Renal pelvis (tissue), 4 donors: Measurements from ENCODE around the gene AHCYL2. TPM values are rescaled to one million over a fixed set of nuclear protein-coding genes. Genes with fewer than 3 reads are reported as not detected.
"Not testable (repeated sequence)": the region's sequence is repeated elsewhere in the genome, so short reads cannot be mapped to it uniquely, and the experiment has no call there.

Source experiments
- DNase-seq: peaks from one replicate; pipeline ENCODE4 v3.0.0-alpha.2; 2013
- polyA plus RNA-seq, 3 donors: library from polyadenylated mRNA; unstranded; fragments of 120-200 nt; gene quantifications; one replicate each; pipeline ENCODE4 v1.2.1, GENCODE V29; 2013; ENCODE audit not compliant: insufficient read length in 3 of 3

Gene AHCYL2
- polyA plus RNA-seq, 3 donors = 24.9 to 31.5 (median 27.5) TPM

DNA sequence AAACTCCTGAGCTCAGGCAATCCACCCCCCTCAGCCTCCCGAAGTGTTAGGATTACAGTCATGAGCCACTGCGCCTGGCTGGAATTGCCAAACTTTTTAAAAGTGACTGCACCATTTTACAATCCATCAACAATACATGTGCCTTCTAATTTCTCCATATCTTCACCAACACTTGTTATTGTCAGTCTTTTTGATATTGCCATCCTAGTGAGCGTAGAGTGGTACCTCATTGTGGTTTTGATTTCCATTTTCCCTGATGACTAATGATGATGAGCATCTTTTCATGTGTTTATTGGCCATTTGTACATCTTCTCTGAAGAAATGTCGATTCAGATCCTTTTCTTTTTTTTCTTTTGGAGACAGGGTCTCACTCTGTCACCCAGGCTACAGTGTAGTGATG, 187.7 kb downstream of the AHCYL2 start:
- no peak for DNase-seq

DNA sequence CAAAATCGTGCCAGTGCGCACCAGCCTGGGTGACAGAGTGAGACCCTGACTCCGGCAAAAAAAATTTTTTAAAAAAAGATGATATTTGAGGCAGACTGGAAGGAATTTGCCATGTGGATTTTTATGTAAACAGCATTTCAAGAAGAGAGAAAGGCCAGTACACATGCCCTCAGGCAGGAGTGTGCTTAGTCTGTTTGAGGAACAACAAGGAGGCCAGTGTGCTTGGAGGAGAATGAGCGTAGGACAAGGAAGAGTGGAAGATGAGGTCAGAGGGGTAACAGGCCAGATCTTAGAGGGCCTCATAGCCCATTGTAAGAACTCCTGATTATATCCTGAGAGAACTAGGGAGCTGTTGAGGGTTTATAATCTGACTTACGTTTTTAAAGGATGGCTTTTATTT, 192.2 kb downstream of the AHCYL2 start:
- DNase-seq = no peak

DNA sequence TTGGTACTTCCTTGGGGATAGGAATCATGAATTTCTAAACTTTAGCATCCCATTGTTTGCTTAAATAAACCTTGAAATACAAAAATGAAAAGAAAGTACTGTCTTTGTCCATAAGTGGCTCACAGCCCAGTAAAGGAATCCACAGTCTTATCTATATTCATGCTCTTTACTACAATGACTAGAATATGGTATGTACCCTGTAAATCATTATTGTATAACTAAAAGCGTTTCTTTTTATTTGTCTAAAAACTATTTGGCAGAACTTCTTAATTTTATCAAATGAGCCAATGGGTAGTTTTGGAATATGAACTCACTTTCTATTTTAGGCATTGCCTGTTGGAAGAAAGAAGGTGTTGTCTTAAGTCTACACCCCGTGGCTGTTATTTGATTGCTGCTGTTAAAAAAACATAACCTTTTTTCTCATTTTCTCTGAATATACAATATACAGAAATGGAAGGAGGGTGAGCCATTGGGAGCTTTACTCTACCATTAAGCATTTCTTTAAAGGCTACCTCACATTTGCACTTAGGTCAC, 197.0 kb downstream of the AHCYL2 start:
- no peak for DNase-seq

DNA sequence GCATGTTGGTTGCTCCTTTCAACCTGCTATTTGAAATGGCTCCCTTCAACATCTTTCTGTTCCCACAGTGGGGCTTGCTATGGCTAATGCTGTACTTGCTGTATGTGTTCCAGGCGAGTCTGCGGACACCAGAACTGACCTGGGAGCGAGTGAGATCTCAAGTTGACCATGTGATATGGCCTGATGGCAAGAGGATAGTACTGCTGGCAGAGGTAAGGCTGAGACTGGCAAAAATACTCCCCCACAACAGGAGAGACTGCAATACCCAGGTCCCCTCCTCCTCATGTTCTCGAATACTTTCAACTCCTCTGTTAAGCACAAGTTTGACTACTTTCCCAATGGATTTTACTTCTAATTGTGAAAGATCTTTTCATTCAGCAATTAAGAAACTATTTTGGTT, 197.9 kb downstream of the AHCYL2 start:
- DNase-seq = no peak

DNA sequence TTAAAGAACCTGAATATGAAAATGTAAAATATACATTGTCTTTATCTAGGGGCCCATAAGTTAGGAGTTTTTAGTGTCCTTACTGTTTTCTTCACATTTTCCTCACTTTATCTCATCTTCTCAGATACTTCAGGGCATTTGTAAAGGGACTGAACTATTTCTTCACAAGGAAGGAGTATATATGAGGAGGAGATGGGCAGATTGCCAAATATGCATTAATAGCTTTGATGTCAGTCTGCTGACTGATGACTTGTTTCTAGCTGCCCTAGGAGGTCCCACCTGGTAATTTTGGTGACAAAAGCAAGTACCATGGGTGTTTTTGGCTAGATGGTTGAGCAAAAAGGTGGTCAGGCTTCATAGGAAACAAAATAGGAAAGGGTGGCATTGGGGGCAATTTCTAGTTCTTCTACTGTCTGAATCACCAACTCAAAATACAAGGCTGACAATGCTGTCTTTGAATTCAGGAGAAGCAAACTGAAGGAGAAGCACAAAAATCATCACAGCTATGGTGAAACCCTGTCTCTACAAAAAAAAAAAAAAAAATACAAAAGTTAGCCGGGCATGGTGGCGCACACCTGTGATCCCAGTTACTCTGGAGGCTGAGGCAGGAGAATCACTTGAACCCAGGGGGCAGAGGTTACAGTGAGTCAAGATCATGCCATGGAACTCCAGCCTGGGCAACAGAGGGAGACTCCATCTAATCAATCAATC, 199.0 kb downstream of the AHCYL2 start:
- no peak for DNase-seq

DNA sequence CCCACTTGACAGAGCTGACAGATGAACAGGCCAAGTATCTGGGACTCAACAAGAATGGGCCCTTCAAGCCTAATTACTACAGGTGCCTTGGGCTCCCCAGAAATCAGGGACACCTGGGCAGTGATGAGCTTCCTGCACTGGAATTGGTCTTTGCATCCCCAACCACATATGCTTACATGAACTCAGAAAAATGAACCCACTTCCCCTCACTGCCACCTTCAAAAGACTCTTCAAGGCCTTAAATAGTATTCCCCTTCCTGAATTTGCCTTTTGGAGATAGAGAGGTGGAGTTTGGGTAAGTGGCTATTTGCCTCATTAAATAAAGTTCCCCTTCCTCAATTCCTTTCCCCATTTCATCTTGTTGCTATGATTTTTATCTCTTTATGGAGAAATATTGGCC, 201.7 kb downstream of the AHCYL2 start:
- DNase-seq = no peak

DNA sequence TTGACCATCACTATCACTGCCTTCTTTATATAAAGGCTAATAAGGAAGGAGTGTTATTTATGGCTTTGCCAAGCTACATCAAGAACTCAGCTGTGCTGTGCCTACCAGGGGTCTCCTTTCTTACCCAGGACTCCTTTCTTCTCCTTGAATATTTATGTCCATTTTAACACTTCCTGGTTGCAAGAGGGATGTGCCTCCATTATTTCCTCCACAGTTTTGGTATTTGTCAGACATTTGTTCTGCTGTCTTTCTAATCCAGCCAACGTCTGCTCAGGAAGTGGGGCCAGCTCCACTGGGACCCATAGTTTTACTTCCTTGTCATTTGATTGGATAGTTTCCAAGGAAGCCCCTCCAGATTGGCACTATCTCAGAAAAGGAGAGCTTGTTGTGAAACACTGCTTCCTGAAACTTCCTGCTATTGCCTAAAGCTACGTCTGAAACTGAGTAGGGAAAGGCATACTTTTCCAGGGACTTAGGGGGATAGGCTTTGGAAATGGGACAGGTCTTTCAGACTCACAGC, 202.8 kb downstream of the AHCYL2 start:
- DNase-seq = no peak

DNA sequence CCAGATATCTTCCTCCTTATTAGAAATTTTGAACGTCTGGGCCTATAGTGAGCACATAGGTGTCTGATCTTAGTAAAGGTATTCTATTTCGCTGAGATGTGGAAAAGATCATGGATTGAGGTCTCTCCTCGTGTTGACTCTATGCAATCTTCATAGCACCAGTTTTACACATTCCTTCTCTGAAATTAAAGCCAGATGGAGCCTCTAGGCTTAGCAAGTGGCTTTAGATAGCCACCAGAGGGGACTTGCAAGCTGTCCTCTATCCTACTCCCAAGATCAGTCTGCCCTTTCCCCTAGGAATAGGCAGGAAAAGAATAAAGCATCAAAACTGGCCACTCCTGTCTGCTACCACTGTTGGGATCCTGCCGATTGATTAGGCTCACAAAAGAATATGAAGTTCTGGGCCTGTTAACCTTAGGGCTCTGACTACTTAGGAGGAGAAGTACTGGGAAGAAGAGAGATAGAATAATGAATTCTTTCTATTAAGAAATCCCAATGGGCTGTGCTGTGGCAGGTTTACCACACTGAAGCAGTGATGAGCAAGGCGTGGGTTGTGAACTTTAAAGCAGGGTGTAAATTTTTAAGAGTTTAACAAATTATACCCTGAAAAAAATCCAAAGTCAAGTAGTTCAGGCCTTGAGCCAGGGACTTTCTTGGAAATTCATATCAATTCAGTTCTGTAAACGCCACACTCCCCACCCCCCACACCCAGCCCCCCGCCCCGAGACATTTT, 207.2 kb downstream of the AHCYL2 start:
- DNase-seq = no peak

DNA sequence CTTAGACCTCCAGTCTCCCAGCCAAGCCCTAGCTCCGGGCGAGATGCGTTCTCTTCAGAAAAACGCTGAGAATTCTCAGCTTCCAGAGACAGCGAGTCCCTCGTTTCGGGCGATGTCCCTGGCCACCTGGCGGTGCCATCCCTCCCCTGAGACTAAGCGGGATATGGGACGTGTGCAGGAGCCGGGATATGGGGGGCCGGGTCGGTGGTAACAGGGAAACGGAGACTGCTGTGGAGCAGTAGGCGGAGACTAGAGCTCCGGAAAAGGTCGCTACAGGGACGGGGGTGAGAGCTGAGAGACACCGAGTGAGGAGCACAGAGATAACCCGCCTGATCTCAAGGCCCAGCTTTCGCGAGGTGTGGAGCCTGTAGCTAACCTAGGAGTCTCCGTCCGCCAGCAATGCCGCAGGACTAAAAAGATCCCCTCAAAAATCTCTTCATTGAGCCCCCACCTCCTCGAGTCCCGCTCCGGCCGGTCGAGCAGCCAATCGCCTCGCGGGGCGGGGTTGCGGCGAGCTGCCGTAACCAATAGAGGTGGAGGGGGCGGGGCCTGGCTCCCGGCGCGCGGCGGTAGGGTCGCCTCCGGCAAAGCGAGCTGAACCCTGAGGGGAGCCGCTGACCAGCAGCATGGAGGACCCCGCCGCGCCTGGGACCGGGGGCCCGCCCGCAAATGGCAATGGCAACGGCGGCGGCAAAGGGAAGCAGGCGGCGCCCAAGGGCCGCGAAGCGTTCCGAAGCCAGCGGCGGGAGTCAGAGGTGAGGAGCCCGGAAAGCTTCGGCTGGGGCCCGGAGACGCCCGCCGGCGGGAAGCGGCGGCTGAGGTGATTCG, 209.2 kb downstream of the AHCYL2 start, which contains the start of gene STRIP2:
Gene STRIP2, plus strand, starts transcription at position 586 of the 828 bp plus-strand sequence. Its CDS starts 41 bp downstream, at position 627.
- peak; percentile 89 for DNase-seq

DNA sequence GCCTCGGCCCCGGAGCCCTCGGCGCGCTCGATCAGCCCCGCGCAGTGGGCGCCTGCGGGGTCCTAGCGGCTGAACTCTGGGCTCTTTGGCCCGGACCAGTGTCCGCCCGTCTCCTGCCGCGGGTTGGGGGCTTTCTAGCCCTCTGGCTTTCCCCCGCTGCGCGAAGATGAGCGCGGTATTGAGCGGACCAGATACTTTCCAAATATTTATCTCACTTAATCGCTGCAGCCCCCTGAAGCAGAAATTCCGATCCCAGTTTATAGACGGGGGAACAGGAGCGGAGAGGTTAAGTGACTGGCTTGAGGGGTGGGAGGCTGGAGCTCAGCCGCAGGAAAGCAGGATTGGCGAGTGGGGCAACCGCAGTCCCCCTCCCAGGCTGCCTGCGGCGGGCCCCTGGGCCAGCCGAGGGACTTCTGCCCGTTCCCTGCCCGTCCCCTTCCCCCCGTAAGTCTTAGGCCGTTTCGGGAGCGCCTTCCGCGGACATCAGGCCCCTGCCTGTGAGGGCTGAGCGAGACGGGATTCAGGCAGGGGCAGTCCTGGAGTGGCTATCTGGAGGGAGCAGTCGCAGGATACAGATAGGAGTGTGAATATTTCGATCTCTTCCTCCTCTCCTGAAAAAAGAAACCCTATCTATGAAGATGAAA, 210.0 kb downstream of the AHCYL2 start:
- DNase-seq = no peak

DNA sequence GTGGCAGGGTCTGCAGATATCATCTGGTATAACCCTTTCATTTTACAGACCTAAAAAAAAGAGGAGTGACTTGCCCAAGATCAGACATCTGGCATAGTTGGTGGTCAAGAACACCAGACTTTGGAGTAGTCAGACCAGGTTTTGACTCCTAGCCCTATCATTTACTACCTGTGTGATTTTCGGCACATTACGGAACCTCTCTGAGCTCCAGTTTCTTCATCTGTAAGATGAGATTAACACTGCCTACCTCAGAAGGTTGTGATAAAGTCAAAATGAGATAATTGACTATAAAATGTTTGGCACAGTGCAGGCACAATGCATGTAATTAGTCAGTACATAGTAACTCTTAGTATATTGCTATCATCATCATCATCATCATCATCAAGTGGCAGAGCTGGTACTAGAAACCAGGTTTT, 210.6 kb downstream of the AHCYL2 start:
- DNase-seq = no peak

DNA sequence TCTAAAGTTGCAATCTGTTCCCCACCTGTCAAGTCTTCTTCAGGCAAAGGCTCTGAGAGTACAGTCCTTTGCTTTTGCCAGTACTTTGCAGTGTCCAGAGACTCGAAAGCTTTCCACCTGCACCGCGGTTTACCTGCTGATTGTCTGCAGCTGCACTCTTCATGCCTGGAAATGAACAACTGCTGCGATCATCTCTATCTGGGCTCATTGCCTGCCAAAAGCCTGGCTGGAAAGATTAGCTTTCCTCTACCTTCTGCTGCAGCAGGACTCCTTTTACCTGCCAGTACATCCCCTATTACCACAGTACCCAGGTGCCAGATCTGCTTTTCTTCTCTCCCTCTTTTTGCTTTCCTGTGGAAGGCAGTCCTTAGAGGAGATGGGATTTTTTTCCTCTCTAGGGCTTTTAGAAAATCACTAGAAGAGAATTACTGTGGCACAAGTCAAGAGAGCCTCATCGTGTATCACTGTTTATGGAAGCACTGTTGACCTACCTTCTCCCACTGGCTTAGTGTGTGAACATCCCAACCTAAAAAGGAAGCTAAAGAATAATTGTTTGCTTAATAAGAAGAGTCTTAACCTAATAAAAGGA, 211.6 kb downstream of the AHCYL2 start:
- DNase-seq = no peak

DNA sequence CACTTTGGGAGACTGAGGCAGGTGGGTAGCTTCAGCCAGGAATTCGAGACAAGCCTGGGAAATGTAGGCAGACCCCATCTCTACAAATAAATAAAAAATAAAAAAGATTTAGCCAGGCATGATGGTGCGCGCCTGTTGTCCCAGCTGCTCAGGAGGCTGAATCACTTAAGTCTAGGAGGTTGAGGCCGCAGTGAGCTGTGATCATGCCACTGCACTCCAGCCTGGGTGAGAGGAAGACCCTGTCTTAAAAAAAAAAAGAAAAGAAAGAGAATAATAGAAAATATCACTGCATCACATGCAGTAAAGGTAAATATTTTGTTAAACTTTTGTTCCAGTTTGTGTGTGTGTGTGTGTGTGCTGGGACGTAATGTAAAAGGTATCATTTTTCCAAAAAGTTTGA, 212.4 kb downstream of the AHCYL2 start:
- no peak for DNase-seq

DNA sequence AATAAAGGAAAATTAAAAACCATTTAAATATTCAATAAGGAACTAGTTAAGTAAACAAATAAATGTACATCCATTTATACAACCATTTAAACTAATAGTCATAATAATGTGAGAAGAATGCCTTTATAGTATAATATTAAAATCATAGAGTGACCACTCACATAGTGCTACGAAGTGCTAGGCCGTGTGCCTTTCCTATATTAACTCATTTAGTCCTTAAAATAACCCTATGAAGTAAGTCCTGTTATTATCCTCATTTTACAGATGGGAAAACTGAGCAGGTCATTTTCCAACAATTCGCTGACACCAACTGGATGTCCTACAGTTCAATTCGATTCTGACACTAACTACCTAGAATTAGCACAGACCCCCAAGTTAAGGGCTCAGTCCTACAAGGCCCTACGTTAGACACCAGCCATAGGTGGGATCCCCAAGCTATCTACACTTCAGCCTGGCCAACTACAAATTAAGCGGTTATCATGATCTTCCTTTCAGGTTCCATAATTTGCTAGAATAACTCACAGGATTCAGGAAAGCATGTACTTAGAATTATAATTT, 213.5 kb downstream of the AHCYL2 start:
- DNase-seq = no peak

DNA sequence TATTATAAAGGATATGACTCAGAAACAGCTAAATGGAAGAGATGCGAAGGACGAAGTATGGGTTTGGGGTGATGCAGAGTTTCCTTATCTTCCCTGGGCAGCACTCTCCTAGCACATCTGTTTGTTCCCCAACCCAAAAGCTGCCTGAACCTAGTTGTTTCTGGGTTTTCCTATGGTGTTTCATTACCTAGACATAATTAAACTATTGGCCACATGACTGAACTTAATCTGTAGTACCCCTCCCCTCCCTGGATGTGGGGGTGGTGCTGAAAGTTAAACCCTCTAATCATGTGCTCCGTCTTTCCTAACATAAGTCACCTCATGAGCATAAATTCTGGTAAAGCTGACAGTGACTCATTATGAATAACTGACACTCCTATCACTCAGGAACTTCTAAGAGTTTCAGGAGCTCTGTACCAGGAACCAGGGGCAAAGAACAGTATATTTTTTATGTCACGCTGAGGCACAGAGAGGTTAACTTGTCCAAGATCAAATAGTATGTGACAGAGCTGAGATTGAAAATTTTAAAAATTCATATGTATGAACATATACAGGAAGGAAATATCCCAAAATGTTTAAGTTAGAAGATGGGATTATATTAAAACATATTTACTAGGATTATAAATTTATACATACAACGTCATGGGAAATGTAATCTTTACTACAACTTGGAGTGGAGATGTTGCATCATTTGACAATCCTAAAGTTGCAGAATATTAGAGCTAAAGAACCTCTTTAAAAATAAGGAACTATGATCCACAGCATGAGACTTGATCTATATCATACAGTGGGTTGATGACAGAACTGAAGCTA, 214.2 kb downstream of the AHCYL2 start:
- DNase-seq = peak; percentile 27

DNA sequence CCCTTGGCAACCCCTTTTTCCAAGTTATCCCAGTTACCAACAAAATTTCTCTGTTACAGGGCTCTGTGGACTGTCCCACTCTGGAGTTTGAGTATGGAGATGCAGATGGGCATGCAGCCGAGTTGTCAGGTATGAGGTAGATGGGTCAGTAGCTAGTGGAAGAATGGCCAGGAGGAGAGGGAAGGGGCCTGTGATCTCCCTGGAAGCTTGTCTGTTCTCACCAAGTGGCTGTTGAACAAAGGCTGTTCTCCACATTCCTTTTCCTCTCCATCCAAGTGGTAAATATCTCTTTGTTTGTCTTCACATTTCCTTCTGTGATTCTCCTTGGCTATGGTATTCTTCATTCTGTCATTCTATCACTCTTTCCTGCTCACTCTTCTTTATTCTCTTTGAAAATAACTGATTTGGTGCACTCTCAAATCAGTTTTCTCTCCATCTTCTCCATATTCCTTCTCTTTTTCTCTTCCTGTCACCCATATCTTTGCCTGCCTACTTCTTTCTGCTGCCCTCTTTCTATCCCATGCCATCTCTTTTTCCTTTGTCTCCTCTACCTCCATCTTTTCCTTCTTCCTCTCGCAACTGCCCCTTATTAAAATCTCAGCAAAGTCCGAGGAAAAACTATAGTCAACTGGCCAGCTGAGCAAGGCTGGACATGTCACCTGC, 215.3 kb downstream of the AHCYL2 start:
- no peak for DNase-seq

DNA sequence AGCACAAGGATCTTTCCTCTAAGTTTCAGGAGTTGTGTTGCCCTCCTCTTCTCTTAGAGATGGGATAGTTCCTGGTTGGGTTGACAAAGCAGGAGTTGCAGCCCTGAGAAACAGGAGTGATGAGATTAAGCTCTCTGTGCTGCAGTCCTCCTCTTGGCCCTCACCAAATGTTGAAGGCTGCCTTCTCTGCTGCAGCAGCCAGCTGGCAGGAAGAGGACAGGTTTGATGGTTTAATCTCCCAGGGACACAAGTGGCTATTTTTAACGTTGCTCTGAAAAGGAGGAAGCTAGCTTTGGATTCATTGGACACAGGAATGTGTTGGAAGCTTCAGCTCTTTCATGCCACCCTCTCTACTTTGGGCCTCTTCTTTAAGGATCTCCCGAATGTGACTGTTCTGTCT, 218.8 kb downstream of the AHCYL2 start:
- DNase-seq = no peak

DNA sequence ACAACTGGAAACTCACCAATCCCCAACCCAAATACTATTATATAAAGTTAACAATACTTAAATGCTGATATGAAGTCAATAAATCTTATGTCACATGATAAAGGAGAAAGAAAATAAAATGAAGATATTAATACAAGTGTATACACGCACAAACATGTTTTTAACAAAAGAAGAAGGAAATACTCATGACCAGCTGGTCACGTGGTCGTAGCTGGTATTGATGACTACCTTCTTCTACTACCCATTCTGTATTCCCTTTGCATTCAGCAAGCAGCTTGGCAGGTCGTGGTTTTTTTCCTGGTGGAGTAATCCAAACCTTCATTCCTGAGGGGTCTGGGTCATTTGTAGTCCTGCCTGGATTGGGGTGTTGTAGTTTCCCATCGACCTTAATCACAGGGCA, 219.9 kb downstream of the AHCYL2 start:
- DNase-seq = not testable (repeated sequence)

DNA sequence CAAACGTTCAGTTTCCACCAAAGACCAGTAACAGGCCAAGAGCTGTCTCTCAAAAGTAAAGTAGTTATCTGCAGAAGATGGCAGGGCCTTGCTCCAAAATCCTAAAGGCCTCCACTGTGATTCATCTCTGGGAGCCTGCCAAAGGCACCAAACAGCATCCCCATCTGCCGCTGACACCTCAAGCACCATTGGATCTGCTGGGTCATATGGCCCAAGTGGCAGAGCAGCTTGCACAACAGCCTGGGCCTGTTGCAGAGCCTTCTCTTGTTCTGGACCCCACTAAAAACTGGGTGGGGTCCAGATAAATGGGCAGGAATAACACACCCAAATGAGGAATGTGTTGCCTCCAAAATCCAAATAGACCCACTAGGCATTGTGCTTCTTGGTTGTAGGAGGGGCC, 222.1 kb downstream of the AHCYL2 start:
- DNase-seq = not testable (repeated sequence)
